ENCODE measurements around the gene FAM200B. TPM values are rescaled to one million over a fixed set of nuclear protein-coding genes. Genes with fewer than 3 reads are reported as not detected.

The FAM200B gene
- total RNA-seq, 1 donor from 2014 or later, result 58.3 TPM

- H3F3A ChIP-seq (ENCODE audit: low read depth), result peaks cover 34% of the 10 kb centered on the region
- peaks cover 51% of the 10 kb centered on the region for H3K79me2 ChIP-seq (ENCODE audit: low read depth)
- H3K36me3 ChIP-seq, result no peaks in the 10 kb centered on the region
- Mint-ChIP-seq H3K27ac (peak overlapping the region; percentile 98), H3K4me1 (peaks cover 42% of the 10 kb centered on the region), H3K4me3 (peak overlapping the region; percentile 97), H3K9me3 (peaks cover 2% of the 10 kb centered on the region), H3K27me3 (ENCODE audit: insufficient read depth, low read depth) (peaks cover 2% of the 10 kb centered on the region), H3K36me3 (peaks cover 7% of the 10 kb centered on the region)
- H3K4me3 ChIP-seq, result peak overlapping the region; percentile 93
- TF ChIP-seq CTCF (IDR thresholded peaks at IDR 0.05) (no peak), EZH2phosphoT487 (IDR thresholded peaks at IDR 0.05) (no peak), EZH2 (IDR thresholded peaks at IDR 0.05) (no peak)
- peaks cover 21% of the 10 kb centered on the region for H3K4me1 ChIP-seq
- H3K4me2 ChIP-seq, result peak overlapping the region; percentile 79
- no peaks in the 10 kb centered on the region for H3K27me3 ChIP-seq
- H3K9ac ChIP-seq, result peak overlapping the region; percentile 73
- DNase-seq (ENCODE audit: low spot score), result peak; percentile 86
- peak overlapping the region; percentile 91 for H3K27ac ChIP-seq
- H3K9me3 ChIP-seq (ENCODE audit: low read depth), result no peaks in the 10 kb centered on the region
- H2AFZ ChIP-seq (replicated peaks), result peak overlapping the region; percentile 87
- peaks cover 18% of the 10 kb centered on the region for H4K20me1 ChIP-seq (ENCODE audit: low read depth)
Observed at GRCh38 chr4:15654593-15655222, 26.9 kb upstream of the FAM200B start.

- peak; percentile 96 for DNase-seq (ENCODE audit: low spot score)
- Mint-ChIP-seq H3K4me1 (peaks cover 37% of the 10 kb centered on the region), H3K4me3 (peak within 1 kb of the TSS; percentile 97), H3K27ac (peak within 1 kb of the TSS; percentile 99), H3K36me3 (peaks cover 2% of the 10 kb centered on the region), H3K9me3 (no peaks in the 10 kb centered on the region), H3K27me3 (ENCODE audit: insufficient read depth, low read depth) (peaks cover 5% of the 10 kb centered on the region)
- peaks cover 13% of the 10 kb centered on the region for H4K20me1 ChIP-seq (ENCODE audit: low read depth)
- peak within 1 kb of the TSS; percentile 73 for H3K9ac ChIP-seq
- H2AFZ ChIP-seq (replicated peaks), result peak within 1 kb of the TSS; percentile 99
- no peaks in the 10 kb centered on the region for H3K27me3 ChIP-seq
- peak within 1 kb of the TSS; percentile 79 for H3K4me2 ChIP-seq
- no peak for TF ChIP-seq EZH2phosphoT487 (IDR thresholded peaks at IDR 0.05)
- no peak for TF ChIP-seq CTCF (IDR thresholded peaks at IDR 0.05)
- no peak for TF ChIP-seq EZH2 (IDR thresholded peaks at IDR 0.05)
- H3K9me3 ChIP-seq (ENCODE audit: low read depth), result no peaks in the 10 kb centered on the region
- peak within 1 kb of the TSS; percentile 96 for H3K27ac ChIP-seq
- H3K4me1 ChIP-seq, result peaks cover 19% of the 10 kb centered on the region
- peaks cover 43% of the 10 kb centered on the region for H3K79me2 ChIP-seq (ENCODE audit: low read depth)
- peak within 1 kb of the TSS; percentile 93 for H3K4me3 ChIP-seq
- H3F3A ChIP-seq (ENCODE audit: low read depth), result peaks cover 34% of the 10 kb centered on the region
- no peaks in the 10 kb centered on the region for H3K36me3 ChIP-seq
Observed at GRCh38 chr4:15655223-15656037, 26.2 kb upstream of the FAM200B start, which contains the start of gene FBXL5. Gene FBXL5 (minus strand): TSS chr4:15655357. CDS start chr4:15655287, 70 bp downstream.

- Mint-ChIP-seq H3K36me3 (no peaks in the 10 kb centered on the region), H3K4me1 (peaks cover 35% of the 10 kb centered on the region), H3K4me3 (peak overlapping the region; percentile 92), H3K27me3 (ENCODE audit: insufficient read depth, low read depth) (peaks cover 5% of the 10 kb centered on the region), H3K27ac (peak overlapping the region; percentile 95), H3K9me3 (no peaks in the 10 kb centered on the region)
- Histone ChIP-seq H3K36me3 (no peaks in the 10 kb centered on the region), H3K9me3 (ENCODE audit: low read depth) (no peaks in the 10 kb centered on the region), H2AFZ (replicated peaks) (peak overlapping the region; percentile 99), H3K27me3 (no peaks in the 10 kb centered on the region), H3K4me2 (peak overlapping the region; percentile 75), H3F3A (ENCODE audit: low read depth) (peaks cover 34% of the 10 kb centered on the region), H3K79me2 (ENCODE audit: low read depth) (peaks cover 37% of the 10 kb centered on the region), H3K4me3 (peak overlapping the region; percentile 93), H3K9ac (peak overlapping the region; percentile 55), H3K27ac (peak overlapping the region; percentile 96), H4K20me1 (ENCODE audit: low read depth) (peaks cover 10% of the 10 kb centered on the region), H3K4me1 (peaks cover 19% of the 10 kb centered on the region)
- TF ChIP-seq EZH2 (IDR thresholded peaks at IDR 0.05) (no peak), CTCF (IDR thresholded peaks at IDR 0.05) (no peak), EZH2phosphoT487 (IDR thresholded peaks at IDR 0.05) (no peak)
- peak; percentile 13 for DNase-seq (ENCODE audit: low spot score)
Observed at GRCh38 chr4:15656038-15656470, 25.6 kb upstream of the FAM200B start.

Data from neural progenitor cell (in vitro differentiated cells).